ENCODE results near the gene PER3. TPM values are rescaled to one million over a fixed set of nuclear protein-coding genes. Genes with fewer than 3 reads are reported as not detected.

The PER3 gene
- total and polyA plus RNA-seq, 9 of the 15 experiments (the other 6 are each of a cell fraction or from before 2014, with no cell fraction given), result 11.9 to 22.5 (median 14.6) TPM

DNA sequence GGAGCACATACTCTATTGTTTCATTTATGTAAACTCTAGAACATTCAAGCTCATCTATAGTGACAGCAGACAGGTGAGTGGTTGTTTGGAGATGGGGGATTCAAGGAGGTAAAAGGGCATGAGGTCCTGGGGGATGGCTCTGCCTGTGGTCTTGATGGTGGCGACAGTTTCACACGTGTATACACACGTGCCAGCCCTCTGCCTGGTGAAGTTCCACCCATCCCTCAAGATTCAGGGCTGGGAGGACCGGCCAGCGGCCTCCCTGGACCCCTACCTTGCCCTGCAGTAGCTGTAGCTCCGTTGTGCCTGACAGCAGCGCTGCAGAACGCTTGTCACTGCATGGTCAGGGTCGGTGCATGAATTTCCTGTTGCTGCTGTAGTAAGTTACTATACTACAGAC lies 107.7 kb downstream of the PER3 start:
- Histone ChIP-seq H2AFZ (ENCODE audit: low read depth, low read length) (no peak overlapping the region), H3K36me3 (ENCODE audit: control insufficient read depth, insufficient read depth, low read length) (no peaks in the 10 kb centered on the region), H3K27ac (ENCODE audit: extremely low read depth, low read depth, low read length) (no peak overlapping the region), H3K4me2 (ENCODE audit: insufficient read depth, low read length) (no peak overlapping the region), H3K9me1 (ENCODE audit: control insufficient read depth, insufficient read depth, low read length) (no peaks in the 10 kb centered on the region), H3K4me3 (no peak overlapping the region), H3K79me2 (ENCODE audit: control insufficient read depth, insufficient read depth, low read length) (no peaks in the 10 kb centered on the region), H3K4me1 (replicated peaks in 1 of 2; ENCODE audit: control insufficient read depth in 2 of 2, insufficient read depth in 2 of 2, low read length in 2 of 2) (no peaks in the 10 kb centered on the region; a peak in 1 of 5 replicates), H3K9me3 (replicated peaks; ENCODE audit: control insufficient read depth, insufficient read depth, low read depth, low read length) (no peaks in the 10 kb centered on the region), H3K9ac (ENCODE audit: insufficient read depth in 1 of 2, low read depth in 2 of 2, low read length in 2 of 2) (no peak overlapping the region), H3K27me3 (ENCODE audit: control insufficient read depth in 2 of 2, insufficient read depth in 2 of 2, low read length in 2 of 2) (peaks cover 21 to 44% of the 10 kb centered on the region in 2 experiments), H4K20me1 (replicated peaks; ENCODE audit: control insufficient read depth, insufficient read depth, low read length) (no peaks in the 10 kb centered on the region)
- TF ChIP-seq, protein P1, sequence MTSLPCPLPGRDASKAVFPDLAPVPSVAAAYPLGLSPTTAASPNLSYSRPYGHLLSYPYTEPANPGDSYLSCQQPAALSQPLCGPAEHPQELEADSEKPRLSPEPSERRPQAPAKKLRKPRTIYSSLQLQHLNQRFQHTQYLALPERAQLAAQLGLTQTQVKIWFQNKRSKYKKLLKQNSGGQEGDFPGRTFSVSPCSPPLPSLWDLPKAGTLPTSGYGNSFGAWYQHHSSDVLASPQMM (CRISPR knock-in tag; IDR thresholded peaks at IDR 0.05), result no peak
- TF ChIP-seq SAFB (IDR thresholded peaks at IDR 0.05; ENCODE audit: borderline replicate concordance, low read depth, low read length) (no peak), BRCA1 (IDR thresholded peaks at IDR 0.05) (no peak), BRCA1 (CRISPR knock-in tag; IDR thresholded peaks at IDR 0.05) (no peak), NR1H2 (CRISPR knock-in tag; IDR thresholded peaks at IDR 0.05) (no peak), TCF7L2 (IDR thresholded peaks at IDR 0.05; ENCODE audit: low read depth, low read length) (no peak)
- TF ChIP-seq, protein P2, sequence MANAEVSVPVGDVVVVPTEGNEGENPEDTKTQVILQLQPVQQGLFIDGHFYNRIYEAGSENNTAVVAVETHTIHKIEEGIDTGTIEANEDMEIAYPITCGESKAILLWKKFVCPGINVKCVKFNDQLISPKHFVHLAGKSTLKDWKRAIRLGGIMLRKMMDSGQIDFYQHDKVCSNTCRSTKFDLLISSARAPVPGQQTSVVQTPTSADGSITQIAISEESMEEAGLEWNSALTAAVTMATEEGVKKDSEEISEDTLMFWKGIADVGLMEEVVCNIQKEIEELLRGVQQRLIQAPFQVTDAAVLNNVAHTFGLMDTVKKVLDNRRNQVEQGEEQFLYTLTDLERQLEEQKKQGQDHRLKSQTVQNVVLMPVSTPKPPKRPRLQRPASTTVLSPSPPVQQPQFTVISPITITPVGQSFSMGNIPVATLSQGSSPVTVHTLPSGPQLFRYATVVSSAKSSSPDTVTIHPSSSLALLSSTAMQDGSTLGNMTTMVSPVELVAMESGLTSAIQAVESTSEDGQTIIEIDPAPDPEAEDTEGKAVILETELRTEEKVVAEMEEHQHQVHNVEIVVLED (CRISPR knock-in tag; IDR thresholded peaks at IDR 0.05), result no peak
- no peak for ATAC-seq
- BruUV-seq (replicated peaks), result no TSS peak
- DNase-seq (ENCODE audit: extremely low read depth in 1 of 4, low spot score in 3 of 4), result no peak
- ChIA-PET POLR2A (no interaction called here), CTCF (ENCODE audit: low intra/inter-chr PET ratio) (no interaction called here)
- WGBS (ENCODE audit: insufficient coverage, low coverage, missing lambda C conversion rate), result under 1% methylated on average over 9 of the region's 9 CpGs
- intact Hi-C loops (cut with micrococcal nuclease), result no loop called here
- FAIRE-seq, result no peak
- in situ Hi-C loops (cut with MboI), result no loop called here

All from K562 (cell line).